Stimulated activated CD4-positive, alpha-beta T cell treated with anti-CD3 and anti-CD28 coated beads, Interleukin-4, amount 100 ng/mL, for 24 hours (primary cell): ENCODE data around the gene WWC2.

Experiments
- DNase-seq: peaks from one replicate; pipeline ENCODE4 v3.0.0-alpha.2; 2020

The WWC2 gene

DNA sequence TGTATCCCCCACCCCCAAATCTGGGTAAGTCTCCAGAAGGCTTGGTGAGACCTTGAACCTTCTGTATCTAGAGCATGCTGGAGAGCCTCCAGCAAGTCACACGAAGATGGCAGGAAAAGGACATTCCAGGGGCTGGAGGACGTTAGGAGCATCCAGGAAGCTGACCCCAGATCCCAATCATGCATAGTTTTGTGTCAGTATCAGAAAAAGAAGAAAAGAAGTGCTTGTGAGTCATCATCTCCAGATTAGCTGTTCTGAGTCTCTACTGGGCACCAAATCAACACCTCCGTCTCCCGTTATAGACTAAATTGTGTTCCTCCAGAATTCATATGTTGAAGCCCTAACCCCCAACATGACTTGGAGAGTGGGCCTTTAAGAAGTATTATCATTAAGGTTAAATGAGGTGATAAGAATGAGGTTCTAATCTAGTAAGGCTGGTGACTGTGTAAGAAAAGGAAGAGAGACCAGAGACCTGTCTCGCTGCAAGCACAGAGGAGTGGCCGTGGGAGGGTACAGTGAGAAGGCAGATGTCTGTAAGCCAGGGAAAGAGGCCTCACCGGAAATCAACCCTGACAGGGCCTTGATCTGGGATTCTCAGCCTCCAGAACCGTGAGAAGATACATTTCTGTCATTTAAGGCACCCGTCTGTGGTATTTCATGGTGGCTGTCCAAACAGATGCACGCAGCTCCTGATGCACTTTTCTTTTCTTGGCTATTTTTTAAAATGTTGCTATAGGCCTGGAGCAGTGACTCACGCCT lies 261.3 kb downstream of the WWC2 start:
- DNase-seq: no peak

DNA sequence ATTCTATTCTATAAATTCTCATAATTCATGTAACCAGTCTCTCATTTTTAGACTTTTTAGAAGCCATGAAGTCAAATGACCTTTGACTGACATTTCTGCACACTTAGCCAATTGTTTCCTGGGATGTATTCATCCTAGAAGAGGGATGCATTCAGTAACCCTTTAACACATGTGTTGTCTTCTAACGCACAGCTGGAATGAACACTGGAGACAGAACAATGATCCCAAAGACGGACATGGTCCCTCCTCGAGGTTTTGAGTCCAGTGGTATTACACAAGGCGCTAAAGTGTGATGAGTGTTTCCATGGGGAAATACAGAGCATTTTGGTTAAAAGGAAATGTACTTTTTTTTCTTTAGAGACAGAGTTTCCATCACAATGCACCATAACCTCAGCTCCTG lies 263.0 kb downstream of the WWC2 start:
- DNase-seq: no peak

DNA sequence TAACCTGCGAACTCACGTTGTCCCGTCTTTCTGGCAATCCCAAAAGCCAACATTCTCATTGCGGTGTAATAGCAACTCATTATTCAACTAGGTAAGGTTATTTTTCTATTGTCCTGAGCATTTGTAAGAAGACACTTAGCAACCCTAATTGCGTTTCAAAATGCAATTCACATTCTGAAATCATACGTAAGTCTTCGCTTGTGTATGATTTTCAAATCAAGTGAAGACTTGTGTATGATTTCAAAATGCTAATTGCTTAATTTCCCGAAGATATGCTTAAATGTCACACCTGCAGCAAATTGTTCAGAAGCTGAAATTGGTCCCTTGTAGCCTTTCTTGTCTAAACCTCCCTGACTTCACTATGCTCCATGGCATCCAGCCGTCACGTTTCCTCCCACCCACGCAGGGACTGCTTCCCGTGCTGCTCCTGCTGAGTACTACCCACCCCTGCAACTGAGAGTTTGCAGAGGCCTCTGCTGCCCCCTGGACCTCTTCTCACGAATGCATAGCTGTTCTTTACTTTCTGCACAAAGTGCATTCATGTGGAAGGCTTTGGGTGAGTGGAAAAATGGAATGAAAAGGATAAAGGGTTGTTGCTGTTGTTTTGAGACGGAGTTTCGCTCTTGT lies 264.0 kb downstream of the WWC2 start:
- no peak for DNase-seq

- DNase-seq: no peak
These were observed 265.0 kb downstream of the WWC2 start for GRCh38 chr4:183364025-183364424.

DNA sequence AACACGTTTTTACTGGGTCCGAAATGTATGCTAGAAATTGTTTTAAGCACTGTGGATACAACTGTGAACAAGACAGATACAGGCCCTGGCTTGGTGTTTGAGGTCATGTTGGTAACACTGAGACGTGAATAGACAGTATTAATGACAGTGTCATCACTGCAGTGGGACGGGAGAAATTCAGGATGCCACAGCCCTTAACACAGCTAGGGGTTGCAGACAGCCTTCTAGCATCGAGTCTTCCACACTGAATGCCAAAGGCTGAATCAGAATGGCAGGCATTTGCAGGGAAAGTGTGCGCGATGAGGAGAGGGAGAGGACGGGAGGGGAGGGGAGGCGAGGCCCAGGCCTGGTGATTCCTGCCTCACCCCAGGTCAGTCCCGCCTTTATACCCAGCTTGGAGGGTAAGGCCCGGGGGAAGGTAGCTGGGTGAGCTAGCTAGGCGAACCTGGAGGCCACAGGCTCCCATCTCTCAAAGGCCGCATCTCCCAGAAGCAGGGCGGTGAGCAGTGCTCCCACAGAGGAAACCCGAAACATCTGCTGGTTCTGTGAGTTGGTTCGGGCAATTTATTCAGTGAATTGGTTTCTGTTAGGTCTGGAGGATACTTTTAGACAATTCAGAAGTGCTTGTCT lies 267.3 kb downstream of the WWC2 start:
- no peak for DNase-seq

GRCh38 chr4:183369073-183369472 lies 270.0 kb downstream of the WWC2 start:
- no peak for DNase-seq
